Measurements from ENCODE around the gene KIFC1. TPM values are rescaled to one million over a fixed set of nuclear protein-coding genes. Genes with fewer than 3 reads are reported as not detected.

KIFC1 gene
- total and polyA plus RNA-seq, 9 of the 15 experiments (the other 6 are each of a cell fraction or from before 2014, with no cell fraction given), result 1.3 to 95.2 (median 76.9) TPM

- TF ChIP-seq E2F8 (IDR thresholded peaks at IDR 0.05; ENCODE audit: low read depth, partially characterized antibody) (peak; percentile 71), JUND (IDR thresholded peaks at IDR 0.05; ENCODE audit: borderline replicate concordance, low read depth, low read length) (peak; percentile 49; the same call in 1 of the 2 replicates), JUND (tag; IDR thresholded peaks at IDR 0.05; ENCODE audit: borderline replicate concordance, low read depth, low read length) (0 out of 3 replicates have a peak, but pooled peaks have one; percentile 26), KDM2B (CRISPR knock-in tag; IDR thresholded peaks at IDR 0.05) (no peak), ZSCAN29 (IDR thresholded peaks at IDR 0.05) (no peak), STAT6 (CRISPR knock-in tag; IDR thresholded peaks at IDR 0.05) (no peak), SP1 (CRISPR knock-in tag; IDR thresholded peaks at IDR 0.05) (0 out of 2 replicates have a peak, but pooled peaks have one; percentile 21), CREB1 (IDR thresholded peaks at IDR 0.05) (no peak), CREB1 (CRISPR knock-in tag; IDR thresholded peaks at IDR 0.05) (no peak), ATF7 (IDR thresholded peaks at IDR 0.05) (no peak), FOXM1 (IDR thresholded peaks at IDR 0.05; ENCODE audit: low read depth) (0 out of 2 replicates have a peak, but pooled peaks have one; percentile 29), FOXM1 (CRISPR knock-in tag; IDR thresholded peaks at IDR 0.05; ENCODE audit: low read depth) (no peak), ZBTB2 (IDR thresholded peaks at IDR 0.05) (peak; percentile 77), ETV1 (tag; conservative IDR thresholded peaks at IDR 0.05; ENCODE audit: low read depth) (no peak), CBX5 (IDR thresholded peaks at IDR 0.05; ENCODE audit: borderline replicate concordance, low read depth) (peak; percentile 80; the same call in 1 of the 2 replicates), PATZ1 (CRISPR knock-in tag; IDR thresholded peaks at IDR 0.05; ENCODE audit: borderline replicate concordance) (no peak), MXD1 (CRISPR knock-in tag; IDR thresholded peaks at IDR 0.05; ENCODE audit: borderline replicate concordance, poor library complexity, severe bottlenecking) (no peak), PHF21A (IDR thresholded peaks at IDR 0.05; ENCODE audit: borderline replicate concordance, low read depth) (peak; percentile 90)
Measured at GRCh38 chr6:33420491-33421343, 29.1 kb downstream of the KIFC1 start (continued).
